BJ (cell line): ENCODE results near the gene NUP205. TPM values are rescaled to one million over a fixed set of nuclear protein-coding genes. Genes with fewer than 3 reads are reported as not detected.
"Not testable (repeated sequence)": the region's sequence is repeated elsewhere in the genome, so short reads cannot be mapped to it uniquely, and the experiment has no call there.

ENCODE experiments used
- CTCF ChIA-PET: fragments of 350-600 bp; formaldehyde crosslinking; extraction: SDS; loops from one replicate; lab custom pipeline; 2021; ENCODE audit warnings: antibody characterized with exemption, inconsistent platforms; lab: Yijun Ruan, JAX
- POLR2A ChIA-PET: fragments of 300-600 bp; sonication (Branson Sonifier 250); formaldehyde crosslinking; extraction: SDS; loops from one replicate; lab custom pipeline; 2021; ENCODE audit warnings: antibody characterized with exemption; lab: Charles Lee
- DNase-seq: peaks from one replicate; pipeline ENCODE4 v3.0.0-alpha.2; 2011; ENCODE audit warnings: low read depth
- H3K27me3 ChIP-seq: 2 replicates; pipeline ENCODE4 v1.6.0; 2011; ENCODE audit warnings: low read length; ENCODE audit not compliant: control insufficient read depth, insufficient read depth
- H3K36me3 ChIP-seq: 2 replicates; pipeline ENCODE4 v1.5.1; 2011; ENCODE audit warnings: low read length; ENCODE audit not compliant: control insufficient read depth, insufficient read depth
- H3K4me3 ChIP-seq: 2 replicates; pipeline ENCODE4 v1.5.1; 2011; ENCODE audit warnings: low read depth, mild to moderate bottlenecking, control low read depth, low read length
- polyA plus RNA-seq: library from polyadenylated mRNA; depleted of rRNA; stranded (reverse); fragments of >200 nt; gene quantifications from 2 replicates; pipeline ENCODE4 v1.2.3, GENCODE V29; 2011; rRNA removed
- small RNA-seq: library from RNA; depleted of rRNA; stranded (forward); fragments of <200 nt; gene quantifications from one replicate; pipeline ENCODE3, GENCODE V24; 2012; ENCODE audit warnings: low replicate concordance, low read depth; ENCODE audit not compliant: insufficient read length
- TF ChIP-seq, protein P1 (sequence below): IDR thresholded peaks from 2 replicates; pipeline ENCODE4 v1.5.1; 2011; ENCODE audit warnings: low read depth, mild to moderate bottlenecking, control low read depth, inconsistent platforms, low read length, moderate library complexity; ENCODE audit not compliant: insufficient read depth

Gene NUP205
- polyA plus RNA-seq, 1 experiment, result 27.2 TPM

DNA sequence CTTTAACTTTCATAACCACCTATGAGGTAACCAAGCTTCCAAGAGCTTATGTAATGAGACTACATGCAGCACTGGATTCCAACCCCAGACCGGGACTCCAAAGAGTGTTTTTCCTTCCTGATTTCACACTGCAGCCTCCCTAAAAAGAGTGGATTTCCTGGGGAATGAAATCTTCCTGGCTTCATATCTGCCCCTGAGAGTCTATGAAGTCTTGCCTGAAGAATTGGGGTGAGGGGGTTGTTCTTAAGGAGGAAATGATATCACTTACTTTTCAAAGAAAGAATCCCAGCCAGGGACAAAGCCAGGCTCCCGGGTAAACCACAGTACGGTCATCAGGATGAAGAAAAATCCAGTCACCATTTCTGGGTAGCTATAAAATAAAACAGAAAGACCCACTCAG is 134.3 kb downstream of the NUP205 start:
- ChIA-PET POLR2A (no interaction called here), CTCF (interaction anchor here (0.7 to 2.7 kb wide), 2 partner anchors 19 to 21 kb away, joined by 3 to 9 read pairs; no protein-coding TSS in a partner anchor)
- Histone ChIP-seq H3K36me3 (no peaks in the 10 kb centered on the region; the same call in 1 of the 2 replicates), H3K4me3 (no peak overlapping the region), H3K27me3 (no peaks in the 10 kb centered on the region)
- DNase-seq, result no peak
- TF ChIP-seq, protein P1, sequence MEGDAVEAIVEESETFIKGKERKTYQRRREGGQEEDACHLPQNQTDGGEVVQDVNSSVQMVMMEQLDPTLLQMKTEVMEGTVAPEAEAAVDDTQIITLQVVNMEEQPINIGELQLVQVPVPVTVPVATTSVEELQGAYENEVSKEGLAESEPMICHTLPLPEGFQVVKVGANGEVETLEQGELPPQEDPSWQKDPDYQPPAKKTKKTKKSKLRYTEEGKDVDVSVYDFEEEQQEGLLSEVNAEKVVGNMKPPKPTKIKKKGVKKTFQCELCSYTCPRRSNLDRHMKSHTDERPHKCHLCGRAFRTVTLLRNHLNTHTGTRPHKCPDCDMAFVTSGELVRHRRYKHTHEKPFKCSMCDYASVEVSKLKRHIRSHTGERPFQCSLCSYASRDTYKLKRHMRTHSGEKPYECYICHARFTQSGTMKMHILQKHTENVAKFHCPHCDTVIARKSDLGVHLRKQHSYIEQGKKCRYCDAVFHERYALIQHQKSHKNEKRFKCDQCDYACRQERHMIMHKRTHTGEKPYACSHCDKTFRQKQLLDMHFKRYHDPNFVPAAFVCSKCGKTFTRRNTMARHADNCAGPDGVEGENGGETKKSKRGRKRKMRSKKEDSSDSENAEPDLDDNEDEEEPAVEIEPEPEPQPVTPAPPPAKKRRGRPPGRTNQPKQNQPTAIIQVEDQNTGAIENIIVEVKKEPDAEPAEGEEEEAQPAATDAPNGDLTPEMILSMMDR, result no peak

DNA sequence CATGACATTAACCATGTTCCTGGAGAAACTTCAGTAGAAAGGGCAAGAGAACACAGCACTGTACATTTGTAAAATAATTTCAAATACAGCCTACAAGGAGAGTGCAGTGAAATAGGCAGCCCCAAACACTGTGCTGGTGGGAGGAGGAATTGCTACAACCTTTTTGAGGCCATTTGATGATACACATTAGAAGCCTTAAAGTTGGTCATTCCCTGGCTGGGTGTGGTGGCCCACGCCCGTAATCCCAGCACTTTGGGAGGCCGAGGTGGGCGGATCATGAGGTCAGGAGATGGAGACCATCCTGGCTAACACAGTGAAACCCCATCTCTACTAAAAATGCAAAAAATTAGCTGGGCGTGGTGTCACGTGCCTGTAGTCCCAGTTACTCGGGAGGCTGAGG is 134.9 kb downstream of the NUP205 start:
- H3K27me3 ChIP-seq, DNase-seq, H3K36me3 ChIP-seq, H3K4me3 ChIP-seq, POLR2A ChIA-PET: not testable (repeated sequence)
- CTCF ChIA-PET, result interaction anchor here (2.7 kb wide), 1 partner anchor 18 kb away, joined by 9 read pairs; no protein-coding TSS in a partner anchor

DNA sequence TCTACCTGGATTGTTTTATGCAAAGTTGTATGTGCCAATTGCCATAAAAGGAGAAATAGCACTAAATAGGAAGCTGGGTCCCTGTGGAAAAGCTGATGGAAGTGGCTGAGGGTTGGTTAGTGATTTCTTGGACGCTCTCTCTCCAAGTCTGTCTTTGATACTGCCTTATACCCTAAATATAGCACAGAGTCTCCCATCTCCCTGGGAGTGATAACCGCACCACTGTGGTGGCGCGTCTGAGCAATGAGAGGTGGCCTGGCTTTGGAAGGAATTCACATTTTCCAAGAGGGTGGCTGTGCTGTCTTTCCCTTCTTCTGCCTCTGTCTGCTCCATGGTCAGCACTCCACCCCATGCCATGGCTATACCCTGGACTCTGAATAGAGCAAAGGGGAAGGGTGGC is 135.8 kb downstream of the NUP205 start:
- ChIA-PET CTCF (interaction anchor here (1.2 kb wide), 1 partner anchor 17 kb away, joined by 3 read pairs; no protein-coding TSS in a partner anchor), POLR2A (no interaction called here)
- no peaks in the 10 kb centered on the region for H3K36me3 ChIP-seq
- no peaks in the 10 kb centered on the region for H3K27me3 ChIP-seq
- TF ChIP-seq, protein P1, result no peak
- DNase-seq, result no peak
- H3K4me3 ChIP-seq, result no peak overlapping the region

DNA sequence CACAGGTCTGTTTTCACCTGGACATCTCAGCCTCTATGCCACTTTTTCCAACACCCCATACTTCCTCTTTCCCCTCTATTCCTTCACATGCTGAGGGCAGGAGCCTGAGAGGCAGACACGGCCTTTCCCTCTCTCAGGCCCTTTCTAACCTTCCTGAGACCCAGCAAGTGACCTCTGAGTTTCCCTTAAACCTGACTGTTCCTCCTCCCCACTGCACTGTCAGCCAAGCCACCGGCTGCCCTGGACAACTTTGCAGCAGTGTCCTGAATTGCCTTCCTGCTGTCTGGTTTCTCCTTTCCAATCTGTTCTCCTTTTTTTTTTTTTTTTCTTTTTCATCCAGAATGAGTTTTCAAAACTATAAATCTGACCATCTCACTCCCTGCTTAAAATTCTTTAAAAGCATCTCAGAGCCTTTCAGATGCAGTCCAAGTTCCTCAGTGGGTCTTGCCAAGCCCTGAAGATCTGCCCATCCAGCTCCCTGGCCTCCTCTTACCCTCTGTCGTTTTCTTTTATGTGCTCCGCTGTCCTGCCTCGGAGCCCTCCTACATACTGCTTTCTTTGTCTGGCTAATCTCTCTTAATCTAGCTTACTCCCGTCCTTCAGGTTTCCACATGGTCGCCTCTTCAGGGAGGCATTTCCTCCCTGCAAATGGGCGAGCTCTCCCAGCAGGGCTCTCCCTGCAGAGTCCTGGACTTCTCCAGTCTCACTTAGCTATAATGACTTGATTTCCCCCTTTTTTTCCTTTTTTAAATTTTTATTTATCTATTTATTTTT is 139.7 kb downstream of the NUP205 start:
- CTCF ChIA-PET, result interaction anchor here (0.6 to 1.3 kb wide), 3 partner anchors 10 to 25 kb away, joined by 3 to 4 read pairs (median 4); no protein-coding TSS in a partner anchor

More for the DNA sequence above, 139.7 kb downstream of the NUP205 start:
- POLR2A ChIA-PET, result no interaction called here
- Histone ChIP-seq H3K27me3 (no peaks in the 10 kb centered on the region), H3K4me3 (no peak overlapping the region), H3K36me3 (no peaks in the 10 kb centered on the region)
- TF ChIP-seq, protein P1, result no peak
- no peak for DNase-seq

Small RNAs within 50 kb of the gene (small RNA-seq; reads per million reads assigned to genes)
- not detected for gene RNU6-1154P

Other genes starting within 250 kb of the NUP205 start
- gene CNOT4, start 47.8 kb upstream of the NUP205 start, polyA plus RNA-seq, result 11.0 and 13.8 TPM in 2 replicates
- 17.0 and 37.2 TPM in 2 replicates for gene STMP1, start 104.6 kb downstream of the NUP205 start, polyA plus RNA-seq
- 0.04 TPM in 2 replicates for gene SLC13A4, start 170.3 kb downstream of the NUP205 start, polyA plus RNA-seq
- 2.0 and 2.1 TPM in 2 replicates for gene FAM180A, start 190.9 kb downstream of the NUP205 start, polyA plus RNA-seq